ENCODE results near the gene SDR9C7. TPM values are rescaled to one million over a fixed set of nuclear protein-coding genes. Genes with fewer than 3 reads are reported as not detected.
"Not testable (repeated sequence)": the region's sequence is repeated elsewhere in the genome, so short reads cannot be mapped to it uniquely, and the experiment has no call there.

The SDR9C7 gene
- total RNA-seq, 1 experiment from 2014 or later = not detected

- H3K4me2 ChIP-seq (ENCODE audit: low read length); H3K79me2 ChIP-seq (ENCODE audit: insufficient read depth, low read length); H3K9me2 ChIP-seq (ENCODE audit: insufficient read depth); H3K4me3 ChIP-seq (replicated peaks in 1 of 2; ENCODE audit: low read depth in 1 of 2, low read length in 2 of 2); H4K20me1 ChIP-seq (ENCODE audit: insufficient read depth); H3K9me3 ChIP-seq (ENCODE audit: control insufficient read depth in 1 of 2, insufficient read depth in 1 of 2, low read depth in 1 of 2, low read length in 2 of 2); CTCF ChIA-PET; intact Hi-C loops (cut with micrococcal nuclease); H3K27ac ChIP-seq (ENCODE audit: low read depth, low read length); H2AFZ ChIP-seq (ENCODE audit: low read depth, low read length, poor library complexity, severe bottlenecking); H3K4me1 ChIP-seq (ENCODE audit: control insufficient read depth in 1 of 2, insufficient read depth in 2 of 2, low read length in 2 of 2); DNase-seq (ENCODE audit: low read depth, low spot score); POLR2A ChIA-PET; ATAC-seq; H3K36me3 ChIP-seq (ENCODE audit: control insufficient read depth in 1 of 2, insufficient read depth in 2 of 2, low read length in 2 of 2); H3K9ac ChIP-seq (ENCODE audit: low read length); BruUV-seq (replicated peaks); RAD21 ChIA-PET (ENCODE audit: low non-redundant PET in 1 of 2, low total read pairs in 2 of 2, uncharacterized antibody in 2 of 2, unreplicated experiment in 2 of 2); H3K27me3 ChIP-seq (ENCODE audit: insufficient read depth, low read length): not testable (repeated sequence)
These were observed 30.9 kb upstream of the SDR9C7 start for GRCh38 chr12:56965124-56965523.

GRCh38 chr12:56963557-56963956, 29.3 kb upstream of the SDR9C7 start:
- BruUV-seq (replicated peaks); H3K27ac ChIP-seq (ENCODE audit: low read depth, low read length); H4K20me1 ChIP-seq (ENCODE audit: insufficient read depth); H3K4me1 ChIP-seq (ENCODE audit: control insufficient read depth in 1 of 2, insufficient read depth in 2 of 2, low read length in 2 of 2); RAD21 ChIA-PET (ENCODE audit: low non-redundant PET in 1 of 2, low total read pairs in 2 of 2, uncharacterized antibody in 2 of 2, unreplicated experiment in 2 of 2); DNase-seq (ENCODE audit: low read depth, low spot score); ATAC-seq; H3K9ac ChIP-seq (ENCODE audit: low read length); H3K9me3 ChIP-seq (ENCODE audit: control insufficient read depth in 1 of 2, insufficient read depth in 1 of 2, low read depth in 1 of 2, low read length in 2 of 2); H3K4me2 ChIP-seq (ENCODE audit: low read length); H3K79me2 ChIP-seq (ENCODE audit: insufficient read depth, low read length); H3K36me3 ChIP-seq (ENCODE audit: control insufficient read depth in 1 of 2, insufficient read depth in 2 of 2, low read length in 2 of 2); POLR2A ChIA-PET; H3K9me2 ChIP-seq (ENCODE audit: insufficient read depth); H3K27me3 ChIP-seq (ENCODE audit: insufficient read depth, low read length); H2AFZ ChIP-seq (ENCODE audit: low read depth, low read length, poor library complexity, severe bottlenecking); CTCF ChIA-PET; intact Hi-C loops (cut with micrococcal nuclease); H3K4me3 ChIP-seq (replicated peaks in 1 of 2; ENCODE audit: low read depth in 1 of 2, low read length in 2 of 2): not testable (repeated sequence)

GRCh38 chr12:56962247-56962646, 28.0 kb upstream of the SDR9C7 start:
- DNase-seq (ENCODE audit: low read depth, low spot score); H3K9ac ChIP-seq (ENCODE audit: low read length); CTCF ChIA-PET; H3K79me2 ChIP-seq (ENCODE audit: insufficient read depth, low read length); POLR2A ChIA-PET; RAD21 ChIA-PET (ENCODE audit: low non-redundant PET in 1 of 2, low total read pairs in 2 of 2, uncharacterized antibody in 2 of 2, unreplicated experiment in 2 of 2); ATAC-seq; H3K4me3 ChIP-seq (replicated peaks in 1 of 2; ENCODE audit: low read depth in 1 of 2, low read length in 2 of 2); intact Hi-C loops (cut with micrococcal nuclease); H3K36me3 ChIP-seq (ENCODE audit: control insufficient read depth in 1 of 2, insufficient read depth in 2 of 2, low read length in 2 of 2); BruUV-seq (replicated peaks); H3K27me3 ChIP-seq (ENCODE audit: insufficient read depth, low read length); H3K9me2 ChIP-seq (ENCODE audit: insufficient read depth); H3K4me2 ChIP-seq (ENCODE audit: low read length); H2AFZ ChIP-seq (ENCODE audit: low read depth, low read length, poor library complexity, severe bottlenecking); H3K9me3 ChIP-seq (ENCODE audit: control insufficient read depth in 1 of 2, insufficient read depth in 1 of 2, low read depth in 1 of 2, low read length in 2 of 2); H3K4me1 ChIP-seq (ENCODE audit: control insufficient read depth in 1 of 2, insufficient read depth in 2 of 2, low read length in 2 of 2); H4K20me1 ChIP-seq (ENCODE audit: insufficient read depth); H3K27ac ChIP-seq (ENCODE audit: low read depth, low read length): not testable (repeated sequence)
